Measurements from ENCODE around the gene SERPINE3.

The SERPINE3 gene

GRCh38 chr13:51339354-51339753 lies at the start of gene SERPINE3:
SERPINE3 (plus strand) TSS chr13:51339691; CDS start chr13:51341092, 1,401 bp downstream.
- no peak for DNase-seq

- DNase-seq: no peak
Observed at GRCh38 chr13:51291341-51291740, 48.1 kb upstream of the SERPINE3 start.

- no peak for DNase-seq
Observed at GRCh38 chr13:51292000-51292565, 47.4 kb upstream of the SERPINE3 start.

- no peak for DNase-seq
Observed at GRCh38 chr13:51297556-51297955, 41.9 kb upstream of the SERPINE3 start.

- no peak for DNase-seq
Observed at GRCh38 chr13:51298812-51299211, 40.7 kb upstream of the SERPINE3 start.

- no peak for DNase-seq
Observed at GRCh38 chr13:51303063-51303552, 36.4 kb upstream of the SERPINE3 start.

GRCh38 chr13:51303882-51304281 lies 35.6 kb upstream of the SERPINE3 start:
- DNase-seq: no peak

GRCh38 chr13:51305271-51305967 lies 34.1 kb upstream of the SERPINE3 start:
- no peak for DNase-seq

GRCh38 chr13:51308781-51309180 lies 30.7 kb upstream of the SERPINE3 start:
- DNase-seq: no peak

- no peak for DNase-seq
Observed at GRCh38 chr13:51311231-51311630, 28.3 kb upstream of the SERPINE3 start.

- no peak for DNase-seq
Observed at GRCh38 chr13:51311957-51312520, 27.5 kb upstream of the SERPINE3 start.

GRCh38 chr13:51313619-51314018 lies 25.9 kb upstream of the SERPINE3 start:
- DNase-seq: no peak

- DNase-seq: no peak
Observed at GRCh38 chr13:51317262-51317661, 22.2 kb upstream of the SERPINE3 start.

GRCh38 chr13:51318015-51318414 lies 21.5 kb upstream of the SERPINE3 start:
- no peak for DNase-seq

- DNase-seq: no peak
Observed at GRCh38 chr13:51318876-51319275, 20.6 kb upstream of the SERPINE3 start.

- DNase-seq: no peak
Observed at GRCh38 chr13:51321836-51322235, 17.7 kb upstream of the SERPINE3 start.

- DNase-seq: no peak
Observed at GRCh38 chr13:51322826-51323225, 16.7 kb upstream of the SERPINE3 start.

- DNase-seq: no peak
Observed at GRCh38 chr13:51323824-51324511, 15.5 kb upstream of the SERPINE3 start.

- no peak for DNase-seq
Observed at GRCh38 chr13:51324714-51325420, 14.6 kb upstream of the SERPINE3 start.

GRCh38 chr13:51325837-51326236 lies 13.7 kb upstream of the SERPINE3 start:
- no peak for DNase-seq

- no peak for DNase-seq
Observed at GRCh38 chr13:51326777-51327176, 12.7 kb upstream of the SERPINE3 start.

- no peak for DNase-seq
Observed at GRCh38 chr13:51327961-51328360, 11.5 kb upstream of the SERPINE3 start.

- DNase-seq: no peak
Observed at GRCh38 chr13:51328488-51328887, 11.0 kb upstream of the SERPINE3 start.

Data from NCI-H1105 treated with DMSO at 0.1 percent for 48 hours (cell line).